Kidney (tissue), 14 donors: ENCODE data around the gene IL1RAPL1. TPM values are rescaled to one million over a fixed set of nuclear protein-coding genes. Genes with fewer than 3 reads are reported as not detected.
A peak's percentile ranks its signal among the peaks of the same experiment; 100 is the strongest.

Source experiments
- DNase-seq, 5 donors: peaks; one replicate each; pipeline ENCODE4 v3.0.0-alpha.2; 2013 to 2020
- FAIRE-seq: peaks from 2 replicates; lab custom pipeline; 2012; peaks lifted over from hg19 to GRCh38; lab: Jason Lieb, UNC
- H3K27ac ChIP-seq, 2 donors: one replicate each; pipeline ENCODE4 v1.7.0; 2013; ENCODE audit warnings: low read depth in 2 of 2, low read length in 2 of 2, inconsistent platforms in 1 of 2
- H3K27me3 ChIP-seq: one replicate; pipeline ENCODE4 v1.7.1; 2013; ENCODE audit warnings: low read length, inconsistent platforms; ENCODE audit not compliant: control insufficient read depth, insufficient read depth
- H3K36me3 ChIP-seq, 3 donors: one replicate each; pipeline versions ENCODE4 v1.7.0 to v1.7.1; 2013; ENCODE audit warnings: low read length in 3 of 3, control low read depth in 1 of 3, inconsistent platforms in 1 of 3; ENCODE audit not compliant: insufficient read depth in 3 of 3, control insufficient read depth in 2 of 3
- H3K4me1 ChIP-seq, 3 donors: one replicate each; pipeline versions ENCODE4 v1.7.0 to v1.7.1; 2013; ENCODE audit warnings: low read length in 3 of 3, inconsistent platforms in 1 of 3, low read depth in 1 of 3; ENCODE audit not compliant: control insufficient read depth in 2 of 3, insufficient read depth in 2 of 3
- H3K4me3 ChIP-seq, 3 donors: one replicate each; pipeline versions ENCODE4 v1.7.0 to v1.8.1; 2013; ENCODE audit warnings: low read length in 3 of 3, control low read depth in 1 of 3, inconsistent platforms in 1 of 3
- H3K9ac ChIP-seq, 3 donors: one replicate each; pipeline versions ENCODE4 v1.7.0 to v1.7.1; 2013; ENCODE audit warnings: low read length in 3 of 3, control low read depth in 1 of 3, inconsistent platforms in 1 of 3
- H3K9me3 ChIP-seq, 3 donors: one replicate each; pipeline versions ENCODE4 v1.7.0 to v1.7.1; 2013; ENCODE audit warnings: low read length in 3 of 3, control low read depth in 1 of 3, inconsistent platforms in 1 of 3; ENCODE audit not compliant: control insufficient read depth in 2 of 3, insufficient read depth in 1 of 3
- CTCF ChIP-seq: IDR thresholded peaks from 3 replicates; pipeline ENCODE4 v1.5.1; 2012; ENCODE audit warnings: mild to moderate bottlenecking, moderate library complexity, borderline replicate concordance; ENCODE audit not compliant: insufficient read depth; ENCODE audit errors: extremely low read depth
- intact Hi-C: fragments of 100-400 bp; cut with DNase I; formaldehyde crosslinking; loops from one replicate; pipeline ENCODE4 v1.11.1; 2022
- polyA plus RNA-seq: library from polyadenylated mRNA; stranded (reverse); fragments of 350-450 nt; fragmentation: Illumina TruSeq; extraction: RNeasy Lipid Tissue Mini Kit (QIAGEN cat#74804); gene quantifications from one replicate; pipeline ENCODE4 v1.2.3, GENCODE V29; 2014; ENCODE audit warnings: low read depth, low replicate concordance; ENCODE audit not compliant: insufficient read depth
- total RNA-seq: library from RNA; stranded (reverse); fragmentation: NEBNext Ultra II Directional; extraction: Animal tissue kit (Norgen Biotek cat#: 25700); gene quantifications from one replicate; pipeline ENCODE4 v1.2.1, GENCODE V29; 2021
- donor health status: control.
- donor health status: control.
- donor health status: control.
- donor health status: control.
- donor health status: control.
- donor health status: DM: yes; HTN: yes; CAD: no.
- donor health status: Normal renal cell carcinoma (clear cell type).

The IL1RAPL1 gene
- total and polyA plus RNA-seq, 2 donors from 2014 or later, result 0.19 TPM; not detected in 1

DNA sequence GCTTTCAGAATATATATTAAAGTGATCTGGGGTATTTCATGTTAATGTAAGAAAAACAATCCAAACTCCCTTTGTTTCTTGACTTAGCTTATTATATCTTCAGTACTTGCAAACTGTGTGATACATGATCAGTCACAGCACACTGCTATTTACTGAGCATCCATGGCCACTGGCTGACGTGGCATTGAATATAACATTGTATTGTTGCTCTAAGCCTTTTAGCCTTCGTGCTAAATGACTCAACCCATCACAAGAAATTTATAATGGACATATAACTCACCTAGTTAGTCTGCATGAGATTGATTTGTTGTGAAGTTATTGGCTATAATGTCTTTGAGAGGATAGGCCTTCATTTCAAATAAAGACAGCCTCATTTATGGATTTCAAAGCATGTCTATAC, 642.6 kb downstream of the IL1RAPL1 start:
- Histone ChIP-seq H3K9me3 (no peaks in the 10 kb centered on the region), H3K4me3 (no peak overlapping the region), H3K27me3 (no peaks in the 10 kb centered on the region), H3K27ac (no peak overlapping the region), H3K36me3 (no peaks in the 10 kb centered on the region), H3K4me1 (no peaks in the 10 kb centered on the region), H3K9ac (no peak overlapping the region)
- DNase-seq (no peak), FAIRE-seq (no peak)
- TF ChIP-seq CTCF, result no peak
- intact Hi-C loops, result no loop called here

DNA sequence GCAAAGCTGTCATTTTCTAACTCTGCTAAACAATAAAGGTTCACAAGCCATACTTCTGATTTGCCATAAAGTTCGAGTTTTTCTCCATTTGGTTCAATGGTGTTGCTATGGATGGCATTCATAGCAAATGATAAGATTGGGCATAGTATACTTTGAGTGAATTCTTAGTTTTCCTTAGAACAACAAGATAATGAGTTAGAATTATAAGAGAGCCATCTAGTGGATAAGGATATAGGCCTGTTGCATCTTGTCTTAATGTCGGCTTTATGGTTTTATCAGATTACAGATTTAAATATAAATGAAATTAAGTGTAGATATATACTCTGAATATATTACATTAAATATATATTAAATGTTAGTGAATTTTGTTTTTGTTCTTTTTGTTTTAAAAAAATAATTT, 644.6 kb downstream of the IL1RAPL1 start:
- FAIRE-seq, result peak; percentile 98
- Histone ChIP-seq H3K27ac (no peak overlapping the region), H3K4me3 (no peak overlapping the region), H3K36me3 (no peaks in the 10 kb centered on the region), H3K4me1 (no peaks in the 10 kb centered on the region), H3K9me3 (no peaks in the 10 kb centered on the region), H3K27me3 (no peaks in the 10 kb centered on the region), H3K9ac (no peak overlapping the region)
- intact Hi-C loops, result no loop called here
- no peak for TF ChIP-seq CTCF
- DNase-seq, result no peak

DNA sequence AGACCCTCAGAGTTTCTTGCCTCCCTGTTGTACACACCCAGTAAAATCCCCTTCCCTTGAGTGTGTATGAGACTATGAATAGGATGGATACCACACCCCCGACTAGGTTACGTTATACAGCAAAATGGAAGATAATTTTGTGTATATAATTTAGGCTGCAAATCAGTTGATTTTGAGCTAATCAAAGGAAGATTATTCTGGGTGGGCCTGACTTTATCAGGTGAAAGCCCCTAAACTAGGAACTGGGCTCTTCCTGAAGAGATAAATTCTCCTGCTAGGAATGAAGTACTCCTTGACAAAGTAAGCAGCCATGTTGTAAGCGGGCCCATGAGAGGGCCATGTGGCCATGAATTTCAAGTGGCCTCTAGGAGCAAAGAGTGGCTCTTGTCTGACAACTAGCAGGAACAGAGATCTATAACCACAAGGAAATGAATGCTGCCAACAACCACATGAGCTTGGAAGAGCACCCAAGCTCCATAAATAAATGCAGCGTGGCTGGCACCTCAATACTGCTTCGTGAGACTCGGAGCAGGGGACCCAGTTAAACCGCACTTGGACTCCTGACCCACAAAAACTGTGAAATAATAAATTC, 646.4 kb downstream of the IL1RAPL1 start:
- no peaks in the 10 kb centered on the region for H3K36me3 ChIP-seq
- H3K9ac ChIP-seq, result no peak overlapping the region
- intact Hi-C loops, result no loop called here
- H3K4me3 ChIP-seq, result no peak overlapping the region
- TF ChIP-seq CTCF, result no peak
- H3K9me3 ChIP-seq, result no peaks in the 10 kb centered on the region
- FAIRE-seq, result no peak
- H3K27ac ChIP-seq, result no peak overlapping the region
- no peak for DNase-seq
- no peaks in the 10 kb centered on the region for H3K27me3 ChIP-seq
- no peaks in the 10 kb centered on the region for H3K4me1 ChIP-seq

DNA sequence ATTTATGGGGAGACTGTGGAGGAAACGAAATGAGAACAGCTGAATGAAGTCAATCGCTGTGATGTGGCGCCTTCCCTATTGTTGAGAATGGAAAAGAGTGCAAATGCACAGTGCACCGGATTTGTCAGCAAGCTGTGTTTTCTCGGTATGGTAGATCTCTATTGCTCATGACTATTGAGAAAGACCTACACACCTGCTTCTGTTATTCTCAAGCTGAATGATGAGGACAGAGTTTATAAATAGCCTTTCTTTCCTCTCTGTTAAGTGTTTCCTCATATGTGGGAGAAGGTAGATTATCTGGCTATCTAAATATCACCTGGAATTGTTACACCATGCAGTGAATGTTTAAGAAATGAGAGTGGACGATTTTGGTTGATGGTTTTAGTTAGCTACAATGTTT, 650.7 kb downstream of the IL1RAPL1 start:
- no peak overlapping the region for H3K4me3 ChIP-seq
- DNase-seq (no peak), FAIRE-seq (no peak)
- no peak overlapping the region for H3K9ac ChIP-seq
- intact Hi-C loops, result no loop called here
- H3K36me3 ChIP-seq, result no peaks in the 10 kb centered on the region
- H3K27me3 ChIP-seq, result no peaks in the 10 kb centered on the region
- H3K4me1 ChIP-seq, result no peaks in the 10 kb centered on the region
- H3K27ac ChIP-seq, result no peak overlapping the region
- H3K9me3 ChIP-seq, result no peaks in the 10 kb centered on the region
- no peak for TF ChIP-seq CTCF
